B cell (primary cell): ENCODE results near the gene KRT79.

ENCODE experiments used
- CTCF ChIP-seq: fragments of 200-600 bp; IDR thresholded peaks from one replicate; pipeline ENCODE4 v1.8.0; 2022; ENCODE audit warnings: antibody characterized with exemption, mild to moderate bottlenecking
- EZH2 ChIP-seq: IDR thresholded peaks from 2 replicates; pipeline ENCODE4 v1.6.1; 2012; ENCODE audit warnings: borderline replicate concordance, low read depth, mild to moderate bottlenecking, moderate library complexity, low read length; ENCODE audit not compliant: insufficient read depth, poor library complexity, severe bottlenecking

- no peak for TF ChIP-seq EZH2
- no peak for TF ChIP-seq CTCF
Observed at GRCh38 chr12:52814710-52815155, 19.4 kb downstream of the KRT79 start.
